ENCODE results near the gene TTC23.

TTC23 gene

GRCh38 chr15:99105514-99106341 lies 143.7 kb downstream of the TTC23 start:
- peak; percentile 10 for TF ChIP-seq CTCF (IDR thresholded peaks at IDR 0.05; ENCODE audit: borderline replicate concordance, control extremely low read depth, extremely low read depth, insufficient read depth, missing control alignments)
- DNase-seq (ENCODE audit: low spot score), result peak; percentile 62
- in situ Hi-C loops (cut with MboI; ENCODE audit: low sequenced_read_pairs, unreplicated experiment), result no loop called here

GRCh38 chr15:99104788-99105513 lies 144.4 kb downstream of the TTC23 start, which contains the start of gene SYNM:
Gene SYNM (plus strand): TSS chr15:99105080. CDS start chr15:99105200, 120 bp downstream.
- TF ChIP-seq CTCF (IDR thresholded peaks at IDR 0.05; ENCODE audit: borderline replicate concordance, control extremely low read depth, extremely low read depth, insufficient read depth, missing control alignments), result peak; percentile 78
- in situ Hi-C loops (cut with MboI; ENCODE audit: low sequenced_read_pairs, unreplicated experiment), result no loop called here
- peak; percentile 92 for DNase-seq (ENCODE audit: low spot score)

- in situ Hi-C loops (cut with MboI; ENCODE audit: low sequenced_read_pairs, unreplicated experiment), result no loop called here
- no peak for TF ChIP-seq CTCF (IDR thresholded peaks at IDR 0.05; ENCODE audit: borderline replicate concordance, control extremely low read depth, extremely low read depth, insufficient read depth, missing control alignments)
- DNase-seq (ENCODE audit: low spot score), result no peak
Observed at GRCh38 chr15:99103279-99103678, 146.1 kb downstream of the TTC23 start.

GRCh38 chr15:99102332-99103235 lies 146.8 kb downstream of the TTC23 start:
- in situ Hi-C loops (cut with MboI; ENCODE audit: low sequenced_read_pairs, unreplicated experiment), result no loop called here

GRCh38 chr15:99101501-99101900 lies 147.9 kb downstream of the TTC23 start:
- in situ Hi-C loops (cut with MboI; ENCODE audit: low sequenced_read_pairs, unreplicated experiment), result no loop called here
- DNase-seq (ENCODE audit: low spot score), result no peak
- TF ChIP-seq CTCF (IDR thresholded peaks at IDR 0.05; ENCODE audit: borderline replicate concordance, control extremely low read depth, extremely low read depth, insufficient read depth, missing control alignments), result no peak

More at GRCh38 chr15:99102332-99103235, 146.8 kb downstream of the TTC23 start:
- DNase-seq (ENCODE audit: low spot score), result no peak
- TF ChIP-seq CTCF (IDR thresholded peaks at IDR 0.05; ENCODE audit: borderline replicate concordance, control extremely low read depth, extremely low read depth, insufficient read depth, missing control alignments), result no peak
